Memory B cell (primary cell): ENCODE measurements around the gene AGO4.
"Not testable (repeated sequence)": the region's sequence is repeated elsewhere in the genome, so short reads cannot be mapped to it uniquely, and the experiment has no call there.

Experiments used
- ATAC-seq: fragments of 150-1000 bp; cut with Tn5 transposase; 2 replicates; pipeline ENCODE4 v1.10.0; 2021; ENCODE audit warnings: low read depth, mild to moderate bottlenecking, moderate library complexity
- DNase-seq, 2 donors: peaks; one replicate each; pipeline ENCODE4 v3.0.0; 2022; ENCODE audit warnings: low spot score in 2 of 2
- H3K27ac Mint-ChIP-seq: one replicate; pipeline ENCODE4 v1.8.0; 2022; ENCODE audit warnings: mild to moderate bottlenecking, moderate library complexity, mixed read lengths
- H3K27me3 Mint-ChIP-seq: one replicate; pipeline ENCODE4 v1.8.0; 2022; ENCODE audit warnings: mixed read lengths
- H3K36me3 Mint-ChIP-seq: one replicate; pipeline ENCODE4 v1.8.0; 2022; ENCODE audit warnings: mild to moderate bottlenecking, mixed read lengths
- H3K4me1 Mint-ChIP-seq: one replicate; pipeline ENCODE4 v1.8.0; 2022; ENCODE audit warnings: mixed read lengths
- H3K4me3 Mint-ChIP-seq: one replicate; pipeline ENCODE4 v1.8.0; 2022; ENCODE audit warnings: mild to moderate bottlenecking, moderate library complexity, mixed read lengths
- H3K9me3 Mint-ChIP-seq: one replicate; pipeline ENCODE4 v1.8.0; 2022; ENCODE audit warnings: mixed read lengths

The AGO4 gene

DNA sequence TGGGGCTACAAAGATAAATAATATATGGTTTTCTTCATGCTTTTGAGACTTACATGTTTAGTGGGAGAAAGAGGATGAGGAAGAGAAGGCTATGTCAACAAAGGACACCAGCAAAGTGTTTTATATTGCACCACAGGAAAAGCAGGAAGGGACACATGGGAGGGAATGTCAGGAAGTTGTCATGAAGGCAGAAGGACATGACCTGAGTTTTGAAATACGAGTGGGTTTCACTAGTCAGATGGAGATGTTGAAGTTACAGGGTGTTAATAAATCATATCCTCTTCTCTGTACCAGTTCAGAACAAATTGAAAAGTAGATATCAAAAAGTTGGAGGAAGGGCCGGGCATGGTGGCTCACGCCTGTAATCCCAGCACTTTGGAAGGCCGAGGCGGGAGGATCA lies 57.0 kb downstream of the AGO4 start:
- no peaks in the 10 kb centered on the region for H3K4me1 Mint-ChIP-seq
- no peaks in the 10 kb centered on the region for H3K27me3 Mint-ChIP-seq
- H3K27ac Mint-ChIP-seq, result no peak overlapping the region

GRCh38 chr1:35866991-35867390 lies 59.2 kb downstream of the AGO4 start:
- Mint-ChIP-seq H3K27me3 (no peaks in the 10 kb centered on the region), H3K4me3 (no peak overlapping the region), H3K36me3 (no peaks in the 10 kb centered on the region), H3K27ac (no peak overlapping the region), H3K9me3 (no peaks in the 10 kb centered on the region), H3K4me1 (no peaks in the 10 kb centered on the region)
- no peak for ATAC-seq
- no peak for DNase-seq

More for the DNA sequence above, 57.0 kb downstream of the AGO4 start:
- Mint-ChIP-seq H3K4me3 (no peak overlapping the region), H3K9me3 (no peaks in the 10 kb centered on the region), H3K36me3 (no peaks in the 10 kb centered on the region)
- no peak for DNase-seq
- no peak for ATAC-seq

GRCh38 chr1:35869245-35869950 lies 61.6 kb downstream of the AGO4 start:
- not testable (repeated sequence) for H3K27me3 Mint-ChIP-seq, H3K36me3 Mint-ChIP-seq, H3K4me1 Mint-ChIP-seq, H3K4me3 Mint-ChIP-seq, H3K27ac Mint-ChIP-seq, DNase-seq, H3K9me3 Mint-ChIP-seq, ATAC-seq

GRCh38 chr1:35870651-35871309 lies 63.0 kb downstream of the AGO4 start:
- Mint-ChIP-seq H3K4me1 (no peaks in the 10 kb centered on the region), H3K9me3 (no peaks in the 10 kb centered on the region), H3K36me3 (no peaks in the 10 kb centered on the region), H3K27ac (no peak overlapping the region), H3K27me3 (no peaks in the 10 kb centered on the region), H3K4me3 (no peak overlapping the region)
- DNase-seq (no peak), ATAC-seq (no peak)

- H3K36me3 Mint-ChIP-seq, result no peaks in the 10 kb centered on the region
- no peak for ATAC-seq
- DNase-seq, result no peak
- no peak overlapping the region for H3K27ac Mint-ChIP-seq
- no peaks in the 10 kb centered on the region for H3K27me3 Mint-ChIP-seq
- H3K4me1 Mint-ChIP-seq, result no peaks in the 10 kb centered on the region
- H3K9me3 Mint-ChIP-seq, result no peaks in the 10 kb centered on the region
- H3K4me3 Mint-ChIP-seq, result no peak overlapping the region
Measured at GRCh38 chr1:35873243-35873750, 65.5 kb downstream of the AGO4 start.

DNA sequence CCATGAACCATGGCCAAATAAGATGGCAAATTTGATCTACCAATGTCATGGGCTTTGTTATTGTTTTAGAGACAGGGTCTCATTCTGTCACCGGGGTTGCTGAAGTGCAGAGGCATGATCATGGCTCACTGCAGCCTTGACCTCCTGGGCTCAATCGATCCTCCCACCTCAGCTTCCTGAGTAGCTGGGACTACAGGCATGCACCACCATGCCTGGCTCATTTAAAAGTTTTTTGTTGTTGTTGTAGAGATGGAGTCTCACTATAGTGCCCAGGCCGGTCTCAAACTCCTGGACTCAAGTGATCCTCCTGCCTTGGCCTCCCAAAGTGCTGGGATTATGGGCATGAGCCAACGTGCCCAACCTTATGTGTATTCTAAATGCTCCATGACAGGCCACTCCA lies 66.3 kb downstream of the AGO4 start:
- not testable (repeated sequence) for H3K27ac Mint-ChIP-seq, H3K4me1 Mint-ChIP-seq, H3K9me3 Mint-ChIP-seq, ATAC-seq, DNase-seq, H3K36me3 Mint-ChIP-seq, H3K27me3 Mint-ChIP-seq, H3K4me3 Mint-ChIP-seq

GRCh38 chr1:35876988-35877387 lies 69.2 kb downstream of the AGO4 start:
- no peak for ATAC-seq
- Mint-ChIP-seq H3K4me1 (peaks cover 3% of the 10 kb centered on the region), H3K36me3 (no peaks in the 10 kb centered on the region), H3K4me3 (no peak overlapping the region), H3K27me3 (peaks cover 1% of the 10 kb centered on the region), H3K9me3 (no peaks in the 10 kb centered on the region), H3K27ac (no peak overlapping the region)
- DNase-seq, result no peak

DNA sequence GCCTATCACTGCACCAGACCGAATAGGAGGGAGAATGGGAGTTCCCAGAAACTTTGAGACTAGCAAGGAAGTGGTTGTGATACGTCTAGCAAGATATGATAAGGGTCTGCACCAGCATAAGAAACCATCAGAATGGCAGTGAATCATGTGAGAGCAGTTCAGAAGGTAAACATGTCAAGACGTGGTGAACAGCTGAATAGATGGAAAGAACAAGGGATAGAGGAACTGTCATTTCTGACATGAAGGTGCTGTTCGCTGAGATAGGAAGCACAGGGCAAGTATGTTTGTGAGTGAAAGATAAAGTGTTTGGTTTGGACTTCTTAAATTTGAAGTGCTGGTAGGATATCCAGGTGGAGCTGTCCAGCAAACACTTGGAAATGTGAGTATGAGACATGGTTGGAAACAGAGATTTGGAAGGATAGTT lies 74.0 kb downstream of the AGO4 start:
- Mint-ChIP-seq H3K4me1 (peaks cover 30% of the 10 kb centered on the region), H3K27me3 (peaks cover 1% of the 10 kb centered on the region), H3K9me3 (no peaks in the 10 kb centered on the region), H3K27ac (peak overlapping the region; percentile 16), H3K36me3 (no peaks in the 10 kb centered on the region), H3K4me3 (peak overlapping the region; percentile 98)
- DNase-seq (no peak), ATAC-seq (no peak)

DNA sequence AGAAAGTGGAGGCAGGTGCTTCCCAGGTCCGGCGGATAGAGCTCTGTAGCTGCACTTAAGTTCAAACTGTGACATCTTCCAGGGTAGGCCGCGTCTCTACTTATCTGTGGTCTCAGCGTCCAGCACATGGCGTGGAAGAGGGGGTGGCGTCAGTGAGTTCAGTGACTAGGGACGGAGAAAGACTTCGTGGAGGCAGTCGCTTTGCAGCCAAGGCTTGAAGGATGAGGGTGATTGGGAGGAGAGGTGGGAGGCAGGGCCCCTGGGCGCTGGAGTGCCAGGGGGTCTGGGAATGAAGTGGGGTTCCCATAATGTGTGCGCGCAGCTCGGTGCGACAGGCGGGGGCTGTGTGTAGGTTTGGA lies 74.7 kb downstream of the AGO4 start:
- H3K27me3 Mint-ChIP-seq, result peaks cover 1% of the 10 kb centered on the region
- H3K27ac Mint-ChIP-seq, result peak overlapping the region; percentile 93
- peak overlapping the region; percentile 98 for H3K4me3 Mint-ChIP-seq
- no peak for ATAC-seq
- no peaks in the 10 kb centered on the region for H3K36me3 Mint-ChIP-seq
- H3K9me3 Mint-ChIP-seq, result no peaks in the 10 kb centered on the region
- DNase-seq, result no peak
- peaks cover 37% of the 10 kb centered on the region for H3K4me1 Mint-ChIP-seq

GRCh38 chr1:35882945-35883634 lies 75.3 kb downstream of the AGO4 start, which contains the start of gene AGO1:
AGO1 (plus strand) TSS chr1:35883209; CDS start chr1:35883422, 213 bp downstream.
- Mint-ChIP-seq H3K4me3 (peak within 1 kb of the TSS; percentile 98), H3K4me1 (peaks cover 41% of the 10 kb centered on the region), H3K27ac (peak within 1 kb of the TSS; percentile 93), H3K9me3 (no peaks in the 10 kb centered on the region), H3K27me3 (peaks cover 1% of the 10 kb centered on the region), H3K36me3 (no peaks in the 10 kb centered on the region)
- peak; percentile 85 for ATAC-seq
- peak; percentile 97 to 99 for DNase-seq

DNA sequence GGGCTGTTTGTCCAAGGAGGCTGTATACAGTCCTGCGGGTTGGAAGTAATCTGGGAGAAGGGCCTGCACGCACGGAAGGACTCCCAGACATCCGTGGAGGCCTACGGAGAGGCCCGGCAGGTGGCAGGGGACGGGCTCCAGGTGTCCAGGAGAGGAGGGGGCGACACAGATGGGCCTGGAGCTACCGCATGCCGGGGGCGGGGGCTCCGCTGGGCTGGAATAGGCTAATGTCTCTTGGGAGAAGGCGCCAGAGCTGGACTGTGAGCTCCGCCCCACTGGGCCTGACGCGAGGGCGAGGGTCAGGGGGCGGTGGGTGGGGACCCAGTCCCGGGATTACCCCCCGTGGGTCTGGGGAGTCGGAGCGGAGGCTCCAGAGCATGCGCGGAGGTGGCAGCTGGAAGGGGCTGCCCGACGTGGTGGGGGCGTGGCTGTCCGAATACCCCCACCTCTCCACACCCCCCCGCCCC lies 75.9 kb downstream of the AGO4 start:
- ATAC-seq (no peak), DNase-seq (peak; percentile 18 to 41)
- no peaks in the 10 kb centered on the region for H3K9me3 Mint-ChIP-seq
- H3K4me1 Mint-ChIP-seq, result peaks cover 44% of the 10 kb centered on the region
- H3K36me3 Mint-ChIP-seq, result peaks cover 3% of the 10 kb centered on the region
- peaks cover 1% of the 10 kb centered on the region for H3K27me3 Mint-ChIP-seq
- H3K4me3 Mint-ChIP-seq, result peak overlapping the region; percentile 98
- H3K27ac Mint-ChIP-seq, result peak overlapping the region; percentile 93

DNA sequence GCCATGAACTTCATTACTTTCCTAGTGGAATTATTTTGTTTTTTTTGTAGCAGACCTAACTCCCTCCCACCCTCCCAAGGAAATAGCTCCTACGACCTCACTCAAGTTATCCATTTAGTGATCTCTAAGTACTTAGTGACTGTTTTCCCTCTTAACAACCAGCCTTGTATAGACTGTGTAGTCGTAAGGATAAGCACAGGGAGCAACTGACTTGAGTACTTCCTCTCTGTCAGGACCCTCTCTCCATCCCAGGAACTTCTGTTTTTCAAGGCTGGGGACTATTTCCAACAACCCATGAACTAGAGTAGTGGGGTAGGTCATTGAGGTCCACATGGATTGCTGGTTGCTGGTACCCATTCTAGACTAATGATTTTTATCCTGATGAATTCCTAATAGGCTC lies 77.1 kb downstream of the AGO4 start:
- Mint-ChIP-seq H3K27me3 (peaks cover 1% of the 10 kb centered on the region), H3K27ac (peak overlapping the region; percentile 62), H3K4me3 (peak overlapping the region; percentile 22), H3K9me3 (no peaks in the 10 kb centered on the region), H3K36me3 (peaks cover 5% of the 10 kb centered on the region), H3K4me1 (peaks cover 46% of the 10 kb centered on the region)
- no peak for DNase-seq
- no peak for ATAC-seq

DNA sequence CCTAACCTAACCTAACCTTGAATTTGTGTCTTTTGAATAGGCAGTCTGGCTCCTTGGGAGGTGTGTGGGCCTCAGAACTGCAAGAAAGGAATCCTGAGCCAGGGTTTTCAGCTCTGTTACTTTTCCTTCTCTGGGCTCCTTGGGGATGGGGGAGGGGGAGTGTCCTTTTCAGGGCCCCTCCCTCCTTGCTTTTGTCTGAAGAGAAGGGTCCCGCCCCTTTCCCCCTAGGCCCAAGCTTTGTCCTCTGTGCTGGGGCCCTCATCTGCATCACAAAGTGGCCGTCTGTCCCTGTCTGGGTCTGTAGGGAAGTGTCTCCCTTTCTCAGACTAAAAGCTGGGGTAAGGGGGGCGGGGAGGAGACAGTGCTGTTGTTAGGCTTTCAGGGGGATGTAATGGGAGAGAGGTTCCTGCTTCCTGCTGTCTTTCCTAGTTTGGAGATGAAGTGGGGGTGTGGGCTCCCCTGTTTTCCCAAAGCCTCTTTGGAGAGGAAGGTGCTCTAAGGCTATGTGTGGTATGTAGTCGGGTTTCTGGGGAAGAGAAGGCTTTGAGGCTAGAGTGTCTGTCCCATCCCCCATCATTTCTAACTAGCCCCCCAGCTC lies 78.2 kb downstream of the AGO4 start:
- peak overlapping the region; percentile 76 for H3K27ac Mint-ChIP-seq
- DNase-seq (no peak), ATAC-seq (no peak)
- peaks cover 1% of the 10 kb centered on the region for H3K27me3 Mint-ChIP-seq
- H3K9me3 Mint-ChIP-seq, result no peaks in the 10 kb centered on the region
- H3K4me1 Mint-ChIP-seq, result peaks cover 46% of the 10 kb centered on the region
- H3K36me3 Mint-ChIP-seq, result peaks cover 8% of the 10 kb centered on the region
- no peak overlapping the region for H3K4me3 Mint-ChIP-seq
